A673 (cell line): ENCODE data around the gene NAT14.

Source experiments
- CTCF ChIP-seq: fragments of 300-800, 200-600 bp; sonication (generic); conservative IDR thresholded peaks from 2 replicates; pipeline ENCODE4 v1.5.1; 2017; ENCODE audit warnings: low read depth, mild to moderate bottlenecking, antibody characterized with exemption, low read length, moderate library complexity, mixed read lengths
- EZH2 ChIP-seq: fragments of 200-600 bp; sonication (generic); IDR thresholded peaks from 2 replicates; pipeline ENCODE4 v1.6.1; 2017; ENCODE audit warnings: borderline replicate concordance, low read depth, mild to moderate bottlenecking, mixed read lengths, antibody characterized with exemption, low read length; ENCODE audit not compliant: poor library complexity, severe bottlenecking

GRCh38 chr19:55492362-55492944, 7.5 kb downstream of the NAT14 start:
- no peak for TF ChIP-seq CTCF
- no peak for TF ChIP-seq EZH2
